ENCODE data around the gene ITGA6.

DNA sequence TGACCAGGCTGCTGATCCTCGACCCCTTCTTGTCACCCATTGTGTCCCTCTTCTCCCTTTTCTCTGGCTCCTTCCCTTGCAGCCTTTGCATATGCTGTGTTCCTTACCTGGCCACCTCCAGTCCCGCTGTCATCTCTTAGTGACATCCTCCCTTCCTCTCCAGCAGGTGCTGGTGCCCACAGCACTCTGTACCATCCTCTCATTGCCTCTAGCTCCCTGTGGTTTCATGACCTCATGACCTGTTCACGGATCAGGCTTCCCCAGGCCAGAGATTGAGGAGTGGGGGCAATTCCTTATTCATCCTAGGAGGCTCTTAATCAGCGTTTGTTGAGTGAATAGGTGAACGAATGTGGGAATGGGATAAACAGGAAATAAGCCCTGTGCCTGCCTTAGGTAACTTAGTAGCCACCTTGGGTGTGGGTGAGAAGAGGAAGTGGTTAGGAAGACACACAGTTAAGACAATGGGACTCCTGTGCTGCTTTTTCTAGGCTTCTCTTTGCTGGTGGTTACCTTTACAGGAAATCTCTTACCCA is 35.5 kb downstream of the ITGA6 start:
- TF ChIP-seq, protein P1, sequence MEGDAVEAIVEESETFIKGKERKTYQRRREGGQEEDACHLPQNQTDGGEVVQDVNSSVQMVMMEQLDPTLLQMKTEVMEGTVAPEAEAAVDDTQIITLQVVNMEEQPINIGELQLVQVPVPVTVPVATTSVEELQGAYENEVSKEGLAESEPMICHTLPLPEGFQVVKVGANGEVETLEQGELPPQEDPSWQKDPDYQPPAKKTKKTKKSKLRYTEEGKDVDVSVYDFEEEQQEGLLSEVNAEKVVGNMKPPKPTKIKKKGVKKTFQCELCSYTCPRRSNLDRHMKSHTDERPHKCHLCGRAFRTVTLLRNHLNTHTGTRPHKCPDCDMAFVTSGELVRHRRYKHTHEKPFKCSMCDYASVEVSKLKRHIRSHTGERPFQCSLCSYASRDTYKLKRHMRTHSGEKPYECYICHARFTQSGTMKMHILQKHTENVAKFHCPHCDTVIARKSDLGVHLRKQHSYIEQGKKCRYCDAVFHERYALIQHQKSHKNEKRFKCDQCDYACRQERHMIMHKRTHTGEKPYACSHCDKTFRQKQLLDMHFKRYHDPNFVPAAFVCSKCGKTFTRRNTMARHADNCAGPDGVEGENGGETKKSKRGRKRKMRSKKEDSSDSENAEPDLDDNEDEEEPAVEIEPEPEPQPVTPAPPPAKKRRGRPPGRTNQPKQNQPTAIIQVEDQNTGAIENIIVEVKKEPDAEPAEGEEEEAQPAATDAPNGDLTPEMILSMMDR (IDR thresholded peaks at IDR 0.05): no peak
- TF ChIP-seq POLR2A (IDR thresholded peaks at IDR 0.05; ENCODE audit: low read length) (no peak), PHF8 (IDR thresholded peaks at IDR 0.05; ENCODE audit: borderline replicate concordance, low read depth) (no peak), RFX5 (IDR thresholded peaks at IDR 0.05) (no peak), SMC3 (IDR thresholded peaks at IDR 0.05) (no peak)

Data from A549 (cell line).